Spleen (tissue), 11 donors: ENCODE data around the gene S1PR4. TPM values are rescaled to one million over a fixed set of nuclear protein-coding genes. Genes with fewer than 3 reads are reported as not detected.

Experiments used
- DNase-seq: peaks from one replicate; pipeline ENCODE4 v3.0.0-alpha.2; 2020
- H3K27ac ChIP-seq, 8 donors: fragments of 200-600 bp; sonication (generic) in 7 of 8; 1 replicate in 4 of 8; 2 replicates in 4 of 8; pipeline versions ENCODE4 v1.5.0 to v1.8.0; 2016 to 2021; ENCODE audit warnings: inconsistent platforms in 4 of 8, mild to moderate bottlenecking in 4 of 8, moderate library complexity in 1 of 8
- H3K27me3 ChIP-seq, 7 donors: fragments of 200-600 bp; sonication (generic) in 6 of 7; replicated peaks in 1 of 7; 1 replicate in 4 of 7; 2 replicates in 3 of 7; pipeline versions ENCODE4 v1.5.0 to v1.8.0; 2016 to 2021; ENCODE audit warnings: inconsistent platforms in 3 of 7, mild to moderate bottlenecking in 1 of 7
- H3K36me3 ChIP-seq, 6 donors: fragments of 200-600 bp; sonication (generic) in 5 of 6; 1 replicate in 4 of 6; 2 replicates in 2 of 6; pipeline versions ENCODE4 v1.5.0 to v1.8.0; 2016 to 2021; ENCODE audit warnings: inconsistent platforms in 2 of 6
- H3K4me1 ChIP-seq, 6 donors: fragments of 200-600 bp; sonication (generic) in 5 of 6; 1 replicate in 3 of 6; 2 replicates in 3 of 6; pipeline versions ENCODE4 v1.5.0 to v1.8.0; 2016 to 2021; ENCODE audit warnings: inconsistent platforms in 3 of 6
- H3K4me3 ChIP-seq, 8 donors: fragments of 200-600 bp; sonication (generic) in 7 of 8; 1 replicate in 4 of 8; 2 replicates in 4 of 8; pipeline versions ENCODE4 v1.5.0 to v1.8.0; 2016 to 2021; ENCODE audit warnings: inconsistent platforms in 4 of 8, mild to moderate bottlenecking in 4 of 8, moderate library complexity in 2 of 8
- H3K9me3 ChIP-seq, 8 donors: fragments of 200-600 bp; sonication (generic) in 7 of 8; 1 replicate in 4 of 8; 2 replicates in 4 of 8; pipeline versions ENCODE4 v1.5.0 to v1.8.0; 2016 to 2021; ENCODE audit warnings: inconsistent platforms in 4 of 8
- POLR2A ChIP-seq, 3 donors: fragments of 450-650 bp; IDR thresholded peaks; one replicate each; pipeline ENCODE4 v1.5.1; 2017; ENCODE audit warnings: antibody characterized with exemption in 3 of 3, mild to moderate bottlenecking in 1 of 3
- POLR2AphosphoS5 ChIP-seq, 3 donors: sonication (generic); formaldehyde crosslinking; IDR thresholded peaks; one replicate each; pipeline ENCODE4 v1.5.1; 2017; ENCODE audit warnings: antibody characterized with exemption in 3 of 3
- WGBS, 5 donors: extraction: QIAGEN DNeasy Blood & Tissue Kit in 3 of 5; methylation state at CpG; one replicate each; pipeline versions ENCODE4 v1.1.5 to v1.1.7; 2013 to 2018; 5-methylcytosine and 5-hydroxymethylcytosine counted together
- intact Hi-C: fragments of 100-400 bp; cut with DNase I; formaldehyde crosslinking; loops from one replicate; pipeline ENCODE4 v1.15.0; 2023; ENCODE audit warnings: low total_unique reads
- polyA plus RNA-seq, 3 donors: library from polyadenylated mRNA; stranded (reverse); fragments of 200-250 nt; gene quantifications; one replicate each; pipeline ENCODE4 v1.2.1, GENCODE V29; 2013
- total RNA-seq, 7 donors: library from RNA; depleted of rRNA in 3 of 7; stranded (reverse); fragments of >200 nt in 3 of 7; fragmentation: NEBNext Ultra II Directional in 4 of 7; extraction: Animal tissue kit (Norgen Biotek cat#: 25700) in 4 of 7; gene quantifications; one replicate each; pipeline versions ENCODE4 v1.1.0 to v1.2.1, GENCODE V29; 2016 to 2021
- TF ChIP-seq, protein P1 (sequence below), 11 experiments: fragments of 200-600 bp in 7 of 11; fragments of 450-650 bp in 4 of 11; sonication (generic) in 4 of 11; IDR thresholded peaks in 8 of 11; conservative IDR thresholded peaks in 3 of 11; 1 replicate in 7 of 11; 2 replicates in 4 of 11; pipeline versions ENCODE4 v1.4.0 to v1.8.0; 2016 to 2021; ENCODE audit warnings: antibody characterized with exemption in 11 of 11, inconsistent platforms in 4 of 11, mild to moderate bottlenecking in 1 of 11
- donor health status: healthy with polysubstance abuse.
- donor health status: DM: no; HTN: no; CAD: no; lungs with moderate emphysema.
- donor health status: DM: no; HTN: no; CAD: no.
- donor health status: Bipolar disorder and iron deficiency.
- donor health status: healthy.
- donor health status: DM: no; HTN: no; CAD: no.
- donor health status: DM: yes; HTN: yes; CAD: no.

S1PR4 gene
- total and polyA plus RNA-seq, 10 donors: 44.7 to 171 (median 62.0) TPM

DNA sequence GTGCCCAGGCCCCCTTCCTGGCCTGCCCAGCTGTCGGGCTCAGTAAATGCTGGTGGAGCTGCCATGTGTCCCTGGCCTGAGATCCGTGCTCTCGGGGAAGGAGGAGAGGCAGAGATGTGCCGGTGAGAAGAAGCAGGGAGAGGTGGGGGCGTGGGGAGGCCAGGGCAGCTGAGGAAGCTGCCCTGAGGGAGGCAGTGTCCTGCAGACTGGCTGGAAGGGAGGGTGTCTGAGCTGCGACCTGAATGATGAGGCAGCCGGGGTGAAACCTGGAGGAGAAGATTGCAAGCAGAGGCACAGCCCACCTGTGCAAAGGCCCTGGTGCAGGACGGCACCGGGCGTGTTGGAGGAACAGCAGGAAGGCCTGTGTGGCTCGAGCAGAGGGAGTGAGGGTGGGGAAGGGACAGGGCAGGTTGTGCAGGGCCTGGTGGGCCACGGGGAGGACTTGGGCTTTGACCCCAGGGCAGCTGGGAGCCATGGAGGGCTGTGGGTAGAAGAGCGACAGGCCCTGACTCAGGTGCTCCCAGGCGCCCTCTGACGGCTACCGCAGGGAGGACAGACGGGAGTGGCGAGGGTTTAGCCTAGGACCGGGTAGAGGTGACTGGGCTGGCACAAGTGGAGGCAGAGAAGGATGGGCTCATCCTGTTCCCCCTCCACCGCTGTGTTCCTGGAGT is 31.9 kb downstream of the S1PR4 start:
- TF ChIP-seq POLR2A (IDR thresholded peaks at IDR 0.05): no peak
- TF ChIP-seq POLR2AphosphoS5 (IDR thresholded peaks at IDR 0.05): peak; percentile 31 to 72 (median 39)
- TF ChIP-seq, protein P1, sequence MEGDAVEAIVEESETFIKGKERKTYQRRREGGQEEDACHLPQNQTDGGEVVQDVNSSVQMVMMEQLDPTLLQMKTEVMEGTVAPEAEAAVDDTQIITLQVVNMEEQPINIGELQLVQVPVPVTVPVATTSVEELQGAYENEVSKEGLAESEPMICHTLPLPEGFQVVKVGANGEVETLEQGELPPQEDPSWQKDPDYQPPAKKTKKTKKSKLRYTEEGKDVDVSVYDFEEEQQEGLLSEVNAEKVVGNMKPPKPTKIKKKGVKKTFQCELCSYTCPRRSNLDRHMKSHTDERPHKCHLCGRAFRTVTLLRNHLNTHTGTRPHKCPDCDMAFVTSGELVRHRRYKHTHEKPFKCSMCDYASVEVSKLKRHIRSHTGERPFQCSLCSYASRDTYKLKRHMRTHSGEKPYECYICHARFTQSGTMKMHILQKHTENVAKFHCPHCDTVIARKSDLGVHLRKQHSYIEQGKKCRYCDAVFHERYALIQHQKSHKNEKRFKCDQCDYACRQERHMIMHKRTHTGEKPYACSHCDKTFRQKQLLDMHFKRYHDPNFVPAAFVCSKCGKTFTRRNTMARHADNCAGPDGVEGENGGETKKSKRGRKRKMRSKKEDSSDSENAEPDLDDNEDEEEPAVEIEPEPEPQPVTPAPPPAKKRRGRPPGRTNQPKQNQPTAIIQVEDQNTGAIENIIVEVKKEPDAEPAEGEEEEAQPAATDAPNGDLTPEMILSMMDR (IDR thresholded peaks at IDR 0.05 in 8 of 11, conservative IDR thresholded peaks at IDR 0.05 in 3 of 11): peak; percentile 30 to 89 (median 65)
- DNase-seq: peak; percentile 91
- Histone ChIP-seq H3K36me3 (peaks cover 3 to 42% (median 30%) of the 10 kb centered on the region in 6 donors), H3K27me3 (no peaks in the 10 kb centered on the region), H3K4me1 (peaks cover 0 to 14% (median 3%) of the 10 kb centered on the region in 6 donors), H3K4me3 (no peak overlapping the region), H3K27ac (no peak overlapping the region), H3K9me3 (no peaks in the 10 kb centered on the region)
- WGBS, 5 donors: 43 to 56% (median 47%) methylated on average over 19 to 20 of the region's 20 CpGs
- intact Hi-C loops: no loop called here

DNA sequence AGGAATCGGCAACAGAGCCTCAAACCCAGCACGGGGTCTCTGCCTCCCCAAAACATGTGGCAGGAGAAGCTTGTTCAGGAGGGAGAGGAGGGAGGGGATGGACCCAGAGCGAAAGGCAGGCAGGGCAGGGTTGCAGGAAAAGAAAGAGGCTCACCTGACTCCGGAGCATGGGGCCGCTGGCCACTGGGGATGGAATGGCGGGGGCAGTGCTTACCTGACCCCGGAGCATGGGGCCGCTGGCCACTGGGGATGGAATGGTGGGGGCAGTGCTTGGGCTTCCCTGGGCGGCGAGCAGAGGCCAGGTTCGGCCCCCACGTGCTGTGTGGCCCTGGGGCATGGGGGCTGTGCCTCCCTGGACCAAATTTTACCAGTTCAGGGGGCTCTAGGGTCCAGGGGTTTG is 32.6 kb downstream of the S1PR4 start:
- no peak for DNase-seq
- H3K9me3 ChIP-seq: no peaks in the 10 kb centered on the region
- H3K27me3 ChIP-seq: no peaks in the 10 kb centered on the region
- H3K36me3 ChIP-seq: peaks cover 3 to 35% (median 23%) of the 10 kb centered on the region in 6 donors
- peaks cover 0 to 14% (median 3%) of the 10 kb centered on the region in 6 donors for H3K4me1 ChIP-seq
- TF ChIP-seq, protein P1 (IDR thresholded peaks at IDR 0.05 in 8 of 11, conservative IDR thresholded peaks at IDR 0.05 in 3 of 11): no peak
- TF ChIP-seq POLR2A (IDR thresholded peaks at IDR 0.05): no peak
- peak in 2 of 3 donors; percentile 3 to 5 for TF ChIP-seq POLR2AphosphoS5 (IDR thresholded peaks at IDR 0.05)
- no peak overlapping the region for H3K27ac ChIP-seq
- intact Hi-C loops: no loop called here
- WGBS, 5 donors: 64 to 77% (median 72%) methylated on average over 10 to 12 of the region's 12 CpGs
- H3K4me3 ChIP-seq: no peak overlapping the region

DNA sequence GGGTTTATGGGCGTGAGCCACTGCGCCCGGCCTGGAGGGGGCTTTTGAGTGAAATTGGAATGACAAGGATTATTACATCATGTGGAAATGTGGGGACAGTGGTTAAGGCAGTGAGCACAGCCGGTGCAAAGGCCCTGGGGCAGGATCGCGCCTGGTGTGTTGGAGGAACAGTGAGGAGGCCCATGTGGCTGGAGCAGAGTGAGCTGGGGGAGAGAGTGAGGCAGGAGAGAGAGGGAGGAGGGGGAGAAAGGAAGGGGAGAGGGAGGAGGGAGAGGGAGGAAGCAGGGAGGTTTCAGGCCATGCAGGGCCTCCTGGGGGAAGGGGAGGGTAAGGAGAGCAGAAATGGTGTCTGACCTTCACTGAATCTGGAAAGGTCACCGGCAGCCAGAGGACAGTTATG is 34.6 kb downstream of the S1PR4 start:
- Histone ChIP-seq H3K4me3 (no peak overlapping the region), H3K36me3 (peaks cover 0 to 16% (median 4%) of the 10 kb centered on the region in 6 donors), H3K27ac (no peak overlapping the region), H3K4me1 (peaks cover 0 to 14% (median 3%) of the 10 kb centered on the region in 6 donors), H3K27me3 (no peaks in the 10 kb centered on the region), H3K9me3 (peaks cover 0 to 3% (median 0%) of the 10 kb centered on the region in 8 donors)
- no peak for TF ChIP-seq POLR2AphosphoS5 (IDR thresholded peaks at IDR 0.05)
- 90 to 93% (median 91%) methylated on average over 7 of the region's 7 CpGs for WGBS, 5 donors
- intact Hi-C loops: no loop called here
- no peak for DNase-seq

DNA sequence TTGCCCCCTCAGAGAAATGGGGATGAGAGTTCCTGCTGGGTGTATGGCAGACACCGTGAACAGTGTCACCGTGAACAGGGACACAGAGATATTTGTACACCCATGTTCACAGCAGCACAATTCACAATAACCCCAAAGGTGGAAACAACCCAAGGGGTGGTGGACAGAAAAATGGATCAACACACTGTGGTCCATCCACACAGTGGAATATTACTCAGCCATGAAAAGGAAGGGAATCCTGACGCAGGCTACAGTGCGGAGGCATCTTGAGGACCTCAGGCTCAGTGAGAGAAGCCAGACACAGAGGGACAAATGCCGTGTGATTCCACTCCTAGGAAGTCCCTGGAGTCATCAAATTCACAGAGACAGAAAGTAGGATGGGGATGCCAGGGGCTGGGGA is 38.3 kb downstream of the S1PR4 start:
- TF ChIP-seq, protein P1 (IDR thresholded peaks at IDR 0.05 in 8 of 11, conservative IDR thresholded peaks at IDR 0.05 in 3 of 11): no peak
- no peak for TF ChIP-seq POLR2A (IDR thresholded peaks at IDR 0.05)
- Histone ChIP-seq H3K4me3 (no peak overlapping the region), H3K4me1 (no peaks in the 10 kb centered on the region), H3K27ac (no peak overlapping the region), H3K36me3 (no peaks in the 10 kb centered on the region), H3K27me3 (peaks cover 0 to 9% (median 1%) of the 10 kb centered on the region in 7 donors), H3K9me3 (peaks cover 0 to 3% (median 0%) of the 10 kb centered on the region in 8 donors)
- WGBS, 5 donors: 82 to 99% (median 91%) methylated on average over 5 of the region's 5 CpGs
- intact Hi-C loops: no loop called here
- no peak for DNase-seq
